Esophagus squamous epithelium (tissue), 5 donors: ENCODE data around the gene DDA1. TPM values are rescaled to one million over a fixed set of nuclear protein-coding genes. Genes with fewer than 3 reads are reported as not detected.

Source experiments
- DNase-seq: peaks from one replicate; lab custom pipeline; 2025; lab: John Stamatoyannopoulos, UW
- H3K27ac ChIP-seq, 4 donors: fragments of 200-600 bp; sonication (generic); one replicate each; pipeline ENCODE4 v1.5.1; 2016 to 2019; ENCODE audit warnings: mild to moderate bottlenecking in 1 of 4
- H3K27me3 ChIP-seq, 4 donors: fragments of 200-600 bp; sonication (generic); 1 replicate in 3 of 4; 2 replicates in 1 of 4; pipeline versions ENCODE4 v1.5.1 to v1.6.0; 2017 to 2021; ENCODE audit warnings: antibody characterized with exemption in 1 of 4
- H3K36me3 ChIP-seq, 3 donors: fragments of 200-600 bp; sonication (generic); one replicate each; pipeline ENCODE4 v1.5.1; 2016 to 2019
- H3K4me1 ChIP-seq, 3 donors: fragments of 200-600 bp; sonication (generic); one replicate each; pipeline ENCODE4 v1.5.1; 2017 to 2019
- H3K4me3 ChIP-seq, 4 donors: fragments of 200-600 bp; sonication (generic); 1 replicate in 3 of 4; 2 replicates in 1 of 4; pipeline ENCODE4 v1.5.1; 2016 to 2019; ENCODE audit warnings: mild to moderate bottlenecking in 2 of 4, moderate library complexity in 1 of 4
- H3K9me3 ChIP-seq, 3 donors: fragments of 200-600 bp; sonication (generic); one replicate each; pipeline ENCODE4 v1.5.1; 2016 to 2019
- CTCF ChIP-seq, 6 experiments: fragments of 450-650 bp in 4 of 6; fragments of 200-600 bp in 2 of 6; sonication (generic) in 2 of 6; IDR thresholded peaks; one replicate each; pipeline ENCODE4 v1.5.1; 2016 to 2019; ENCODE audit warnings: antibody characterized with exemption in 6 of 6, mild to moderate bottlenecking in 4 of 6, moderate library complexity in 4 of 6
- POLR2A ChIP-seq, 4 donors: fragments of 450-650 bp; IDR thresholded peaks; one replicate each; pipeline ENCODE4 v1.6.1; 2017; ENCODE audit warnings: antibody characterized with exemption in 4 of 4, mild to moderate bottlenecking in 4 of 4, moderate library complexity in 3 of 4
- WGBS, 2 donors: methylation state at CpG; one replicate each; pipeline ENCODE4 v1.1.5; 2018; 5-methylcytosine and 5-hydroxymethylcytosine counted together
- intact Hi-C: fragments of 100-400 bp; cut with DNase I; formaldehyde crosslinking; loops from one replicate; pipeline ENCODE4 v1.15.0; 2022
- total RNA-seq, 4 donors: library from RNA; depleted of rRNA; stranded (reverse); fragments of >200 nt; gene quantifications; one replicate each; pipeline ENCODE4 v1.1.0, GENCODE V29; 2016
- donor health status: DM: yes; HTN: yes; CAD: no.

The DDA1 gene
- total RNA-seq, 4 donors from 2014 or later = 16.4 to 29.0 (median 22.7) TPM

DNA sequence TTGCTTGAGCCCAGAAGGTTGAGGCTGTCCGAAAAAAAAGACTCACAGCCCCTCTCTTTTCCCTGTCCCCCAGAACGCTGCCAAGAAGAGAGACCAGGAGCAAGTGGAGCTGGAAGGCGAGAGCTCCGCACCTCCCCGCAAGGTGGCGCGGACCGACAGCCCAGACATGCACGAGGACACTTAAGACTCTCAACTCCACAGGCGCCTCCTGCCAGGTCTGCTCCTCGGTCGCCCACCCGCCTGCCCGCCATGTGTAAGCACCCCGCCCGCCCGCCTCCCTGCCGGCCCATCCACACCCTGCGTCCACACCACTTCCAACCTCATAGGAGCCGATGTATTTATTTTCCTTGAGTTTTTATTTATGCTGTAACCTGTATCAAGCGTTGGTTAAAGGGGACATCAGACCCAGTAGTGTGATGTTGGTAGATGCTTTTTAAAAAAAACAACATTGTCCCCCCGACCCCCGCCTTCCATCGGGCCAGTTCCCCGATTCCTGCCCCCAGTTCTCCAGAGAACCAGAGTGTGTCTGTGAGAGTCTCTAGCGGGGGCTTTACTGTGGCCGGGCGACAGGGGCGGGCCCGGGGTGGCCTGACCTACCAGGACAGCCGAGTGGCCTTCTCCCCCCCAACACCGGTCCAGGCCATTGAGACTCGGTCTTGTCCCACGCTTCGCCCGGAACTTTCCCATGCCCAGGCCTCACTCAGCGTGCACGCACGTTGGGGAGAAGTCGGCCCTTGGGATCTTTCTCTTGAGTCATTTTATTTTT is 10.3 kb downstream of the DDA1 start:
- intact Hi-C loops = no loop called here
- WGBS, 2 donors = 88 to 93% methylated on average over 26 to 40 of the region's 40 CpGs
- H3K27ac ChIP-seq = no peak overlapping the region
- H3K27me3 ChIP-seq = no peaks in the 10 kb centered on the region
- peaks cover 17 to 82% (median 30%) of the 10 kb centered on the region in 3 donors for H3K36me3 ChIP-seq
- no peak overlapping the region for H3K4me3 ChIP-seq
- H3K9me3 ChIP-seq = no peaks in the 10 kb centered on the region
- DNase-seq = no peak
- peaks cover 3 to 23% (median 5%) of the 10 kb centered on the region in 3 donors for H3K4me1 ChIP-seq
- no peak for TF ChIP-seq POLR2A (IDR thresholded peaks at IDR 0.05)
- TF ChIP-seq CTCF (IDR thresholded peaks at IDR 0.05) = no peak

- no peak overlapping the region for H3K27ac ChIP-seq
- WGBS, 2 donors = 65 to 97% methylated on average over 4 to 10 of the region's 11 CpGs
- DNase-seq = no peak
- no peak overlapping the region for H3K4me3 ChIP-seq
- H3K27me3 ChIP-seq = no peaks in the 10 kb centered on the region
- H3K9me3 ChIP-seq = no peaks in the 10 kb centered on the region
- TF ChIP-seq CTCF (IDR thresholded peaks at IDR 0.05) (no peak), POLR2A (IDR thresholded peaks at IDR 0.05) (no peak)
- peaks cover 3 to 31% (median 5%) of the 10 kb centered on the region in 3 donors for H3K4me1 ChIP-seq
- intact Hi-C loops = no loop called here
- H3K36me3 ChIP-seq = peaks cover 15 to 85% (median 28%) of the 10 kb centered on the region in 3 donors
These were observed 11.1 kb downstream of the DDA1 start for GRCh38 chr19:17320435-17320834.

DNA sequence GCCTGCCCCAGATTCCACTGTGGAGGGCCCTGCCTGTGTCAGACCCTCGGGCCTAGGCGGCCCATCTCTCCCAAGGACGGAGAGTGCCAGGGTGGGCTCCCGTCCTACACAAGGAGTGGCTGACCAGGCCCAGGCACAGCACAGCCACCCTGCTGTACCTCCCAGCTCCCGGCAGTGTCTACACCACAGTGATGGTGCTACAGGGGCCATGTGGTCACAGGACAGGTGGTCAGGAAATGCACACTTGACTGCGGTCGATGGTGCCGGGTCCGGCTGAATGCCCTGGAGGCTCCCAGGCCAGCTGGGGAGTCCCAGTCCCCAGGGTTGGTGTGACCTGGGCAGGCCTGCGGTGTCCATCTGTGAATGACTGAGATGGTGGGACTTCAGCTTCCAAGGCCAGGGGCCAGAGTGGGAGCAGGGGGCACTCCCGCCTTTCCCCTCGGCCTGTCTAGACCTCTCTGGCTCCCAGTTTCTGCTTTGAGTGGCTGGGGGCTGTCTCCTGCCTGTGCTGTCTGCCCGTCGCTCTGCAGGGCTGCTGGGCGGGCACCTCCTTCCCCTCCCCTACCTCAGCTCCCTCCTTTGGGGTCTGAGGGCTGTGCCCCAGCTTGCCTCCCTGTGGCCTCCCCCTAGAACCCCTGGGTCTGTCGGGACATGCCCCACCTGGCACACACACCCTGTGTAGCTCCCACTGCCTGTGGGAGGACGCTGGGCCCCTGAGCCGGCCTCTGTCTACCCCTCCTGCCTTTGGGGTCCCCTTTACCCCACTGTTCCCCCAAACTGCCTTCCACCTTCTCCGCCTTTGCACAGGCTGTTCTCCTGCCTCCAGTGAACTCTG is 12.5 kb downstream of the DDA1 start:
- Histone ChIP-seq H3K4me1 (peaks cover 5 to 46% (median 9%) of the 10 kb centered on the region in 3 donors), H3K36me3 (peaks cover 15 to 70% (median 20%) of the 10 kb centered on the region in 3 donors), H3K4me3 (no peak overlapping the region), H3K27ac (no peak overlapping the region), H3K9me3 (no peaks in the 10 kb centered on the region), H3K27me3 (no peaks in the 10 kb centered on the region)
- no peak for DNase-seq
- TF ChIP-seq CTCF (IDR thresholded peaks at IDR 0.05) (no peak), POLR2A (IDR thresholded peaks at IDR 0.05) (no peak)
- intact Hi-C loops = no loop called here
- 74 to 79% methylated on average over 8 to 12 of the region's 19 CpGs for WGBS, 2 donors

GRCh38 chr19:17322854-17323253 is 13.5 kb downstream of the DDA1 start:
- Histone ChIP-seq H3K36me3 (peaks cover 15 to 65% (median 20%) of the 10 kb centered on the region in 3 donors), H3K9me3 (no peaks in the 10 kb centered on the region), H3K4me3 (no peak overlapping the region), H3K4me1 (peaks cover 6 to 51% (median 10%) of the 10 kb centered on the region in 3 donors), H3K27me3 (no peaks in the 10 kb centered on the region), H3K27ac (no peak overlapping the region)
- TF ChIP-seq POLR2A (IDR thresholded peaks at IDR 0.05) (no peak), CTCF (IDR thresholded peaks at IDR 0.05) (no peak)
- intact Hi-C loops = no loop called here
- DNase-seq = no peak
- 50 to 66% methylated on average over 1 to 3 of the region's 10 CpGs for WGBS, 2 donors
